Measurements from ENCODE around the gene USP3. TPM values are rescaled to one million over a fixed set of nuclear protein-coding genes. Genes with fewer than 3 reads are reported as not detected.

USP3 gene
- total and polyA plus RNA-seq, 2 of the 13 experiments (the other 11 are each of a cell fraction or from before 2014, with no cell fraction given): 14.3 to 61.2 TPM

DNA sequence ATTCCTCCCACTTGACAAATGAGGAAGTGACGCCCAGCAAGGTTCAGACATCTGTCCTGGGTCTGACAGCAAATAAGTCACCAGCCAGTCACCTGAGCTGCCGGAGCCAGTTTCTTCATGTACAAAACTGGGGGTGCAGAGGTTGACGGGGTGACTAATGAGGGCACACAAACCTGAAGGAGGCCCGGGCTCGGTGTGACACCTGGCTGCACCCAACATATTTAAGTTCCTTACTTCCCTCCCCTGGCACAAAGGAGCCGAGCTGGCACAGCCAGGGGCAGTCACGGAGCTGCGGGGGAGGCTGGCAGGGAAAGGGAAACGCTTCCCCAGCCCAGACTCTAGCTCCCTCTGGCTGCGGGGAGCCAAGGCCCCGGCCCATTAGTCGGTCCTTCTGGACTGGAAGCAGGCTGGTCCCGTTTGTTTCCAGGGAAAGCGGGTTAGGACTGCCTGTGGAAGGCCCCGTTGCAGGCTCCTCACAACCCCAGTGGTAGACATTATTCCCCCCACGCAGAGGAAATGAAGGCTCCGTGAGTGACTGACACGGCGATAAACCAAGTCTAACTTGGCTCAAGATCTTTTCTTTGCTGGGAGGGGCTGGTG, 95.1 kb downstream of the USP3 start (continued):
- TF ChIP-seq SP5 (CRISPR knock-in tag; IDR thresholded peaks at IDR 0.05; ENCODE audit: borderline replicate concordance, low read depth): no peak
- TF ChIP-seq, protein P1, sequence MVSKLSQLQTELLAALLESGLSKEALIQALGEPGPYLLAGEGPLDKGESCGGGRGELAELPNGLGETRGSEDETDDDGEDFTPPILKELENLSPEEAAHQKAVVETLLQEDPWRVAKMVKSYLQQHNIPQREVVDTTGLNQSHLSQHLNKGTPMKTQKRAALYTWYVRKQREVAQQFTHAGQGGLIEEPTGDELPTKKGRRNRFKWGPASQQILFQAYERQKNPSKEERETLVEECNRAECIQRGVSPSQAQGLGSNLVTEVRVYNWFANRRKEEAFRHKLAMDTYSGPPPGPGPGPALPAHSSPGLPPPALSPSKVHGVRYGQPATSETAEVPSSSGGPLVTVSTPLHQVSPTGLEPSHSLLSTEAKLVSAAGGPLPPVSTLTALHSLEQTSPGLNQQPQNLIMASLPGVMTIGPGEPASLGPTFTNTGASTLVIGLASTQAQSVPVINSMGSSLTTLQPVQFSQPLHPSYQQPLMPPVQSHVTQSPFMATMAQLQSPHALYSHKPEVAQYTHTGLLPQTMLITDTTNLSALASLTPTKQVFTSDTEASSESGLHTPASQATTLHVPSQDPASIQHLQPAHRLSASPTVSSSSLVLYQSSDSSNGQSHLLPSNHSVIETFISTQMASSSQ (IDR thresholded peaks at IDR 0.05; ENCODE audit: low read depth): no peak
- TF ChIP-seq, protein P1 (CRISPR knock-in tag; IDR thresholded peaks at IDR 0.05; ENCODE audit: borderline replicate concordance): 0 out of 2 replicates have a peak, but pooled peaks have one; percentile 46
- TF ChIP-seq PHF5A (CRISPR knock-in tag; IDR thresholded peaks at IDR 0.05; ENCODE audit: low read depth, unreplicated experiment): no peak
- TF ChIP-seq, protein P2, sequence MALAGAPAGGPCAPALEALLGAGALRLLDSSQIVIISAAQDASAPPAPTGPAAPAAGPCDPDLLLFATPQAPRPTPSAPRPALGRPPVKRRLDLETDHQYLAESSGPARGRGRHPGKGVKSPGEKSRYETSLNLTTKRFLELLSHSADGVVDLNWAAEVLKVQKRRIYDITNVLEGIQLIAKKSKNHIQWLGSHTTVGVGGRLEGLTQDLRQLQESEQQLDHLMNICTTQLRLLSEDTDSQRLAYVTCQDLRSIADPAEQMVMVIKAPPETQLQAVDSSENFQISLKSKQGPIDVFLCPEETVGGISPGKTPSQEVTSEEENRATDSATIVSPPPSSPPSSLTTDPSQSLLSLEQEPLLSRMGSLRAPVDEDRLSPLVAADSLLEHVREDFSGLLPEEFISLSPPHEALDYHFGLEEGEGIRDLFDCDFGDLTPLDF (CRISPR knock-in tag; IDR thresholded peaks at IDR 0.05): no peak
- no peak for TF ChIP-seq ZNF792 (CRISPR knock-in tag; IDR thresholded peaks at IDR 0.05)
- no peak for TF ChIP-seq YEATS4 (CRISPR knock-in tag; IDR thresholded peaks at IDR 0.05; ENCODE audit: borderline replicate concordance)
- no peak for TF ChIP-seq SMAD9 (CRISPR knock-in tag; IDR thresholded peaks at IDR 0.05)
- TF ChIP-seq, protein P3, sequence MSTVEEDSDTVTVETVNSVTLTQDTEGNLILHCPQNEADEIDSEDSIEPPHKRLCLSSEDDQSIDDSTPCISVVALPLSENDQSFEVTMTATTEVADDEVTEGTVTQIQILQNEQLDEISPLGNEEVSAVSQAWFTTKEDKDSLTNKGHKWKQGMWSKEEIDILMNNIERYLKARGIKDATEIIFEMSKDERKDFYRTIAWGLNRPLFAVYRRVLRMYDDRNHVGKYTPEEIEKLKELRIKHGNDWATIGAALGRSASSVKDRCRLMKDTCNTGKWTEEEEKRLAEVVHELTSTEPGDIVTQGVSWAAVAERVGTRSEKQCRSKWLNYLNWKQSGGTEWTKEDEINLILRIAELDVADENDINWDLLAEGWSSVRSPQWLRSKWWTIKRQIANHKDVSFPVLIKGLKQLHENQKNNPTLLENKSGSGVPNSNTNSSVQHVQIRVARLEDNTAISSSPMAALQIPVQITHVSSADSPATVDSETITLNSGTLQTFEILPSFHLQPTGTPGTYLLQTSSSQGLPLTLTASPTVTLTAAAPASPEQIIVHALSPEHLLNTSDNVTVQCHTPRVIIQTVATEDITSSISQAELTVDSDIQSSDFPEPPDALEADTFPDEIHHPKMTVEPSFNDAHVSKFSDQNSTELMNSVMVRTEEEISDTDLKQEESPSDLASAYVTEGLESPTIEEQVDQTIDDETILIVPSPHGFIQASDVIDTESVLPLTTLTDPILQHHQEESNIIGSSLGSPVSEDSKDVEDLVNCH (CRISPR knock-in tag; IDR thresholded peaks at IDR 0.05): no peak
- 0 out of 2 replicates have a peak, but pooled peaks have one; percentile 23 for TF ChIP-seq SNAI1 (CRISPR knock-in tag; IDR thresholded peaks at IDR 0.05; ENCODE audit: borderline replicate concordance)
- TF ChIP-seq SMARCE1 (IDR thresholded peaks at IDR 0.05; ENCODE audit: borderline replicate concordance): no peak
- TF ChIP-seq, protein P4, sequence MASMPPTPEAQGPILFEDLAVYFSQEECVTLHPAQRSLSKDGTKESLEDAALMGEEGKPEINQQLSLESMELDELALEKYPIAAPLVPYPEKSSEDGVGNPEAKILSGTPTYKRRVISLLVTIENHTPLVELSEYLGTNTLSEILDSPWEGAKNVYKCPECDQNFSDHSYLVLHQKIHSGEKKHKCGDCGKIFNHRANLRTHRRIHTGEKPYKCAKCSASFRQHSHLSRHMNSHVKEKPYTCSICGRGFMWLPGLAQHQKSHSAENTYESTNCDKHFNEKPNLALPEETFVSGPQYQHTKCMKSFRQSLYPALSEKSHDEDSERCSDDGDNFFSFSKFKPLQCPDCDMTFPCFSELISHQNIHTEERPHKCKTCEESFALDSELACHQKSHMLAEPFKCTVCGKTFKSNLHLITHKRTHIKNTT (CRISPR knock-in tag; IDR thresholded peaks at IDR 0.05): no peak
- TF ChIP-seq, protein P5, sequence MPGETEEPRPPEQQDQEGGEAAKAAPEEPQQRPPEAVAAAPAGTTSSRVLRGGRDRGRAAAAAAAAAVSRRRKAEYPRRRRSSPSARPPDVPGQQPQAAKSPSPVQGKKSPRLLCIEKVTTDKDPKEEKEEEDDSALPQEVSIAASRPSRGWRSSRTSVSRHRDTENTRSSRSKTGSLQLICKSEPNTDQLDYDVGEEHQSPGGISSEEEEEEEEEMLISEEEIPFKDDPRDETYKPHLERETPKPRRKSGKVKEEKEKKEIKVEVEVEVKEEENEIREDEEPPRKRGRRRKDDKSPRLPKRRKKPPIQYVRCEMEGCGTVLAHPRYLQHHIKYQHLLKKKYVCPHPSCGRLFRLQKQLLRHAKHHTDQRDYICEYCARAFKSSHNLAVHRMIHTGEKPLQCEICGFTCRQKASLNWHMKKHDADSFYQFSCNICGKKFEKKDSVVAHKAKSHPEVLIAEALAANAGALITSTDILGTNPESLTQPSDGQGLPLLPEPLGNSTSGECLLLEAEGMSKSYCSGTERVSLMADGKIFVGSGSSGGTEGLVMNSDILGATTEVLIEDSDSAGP (CRISPR knock-in tag; IDR thresholded peaks at IDR 0.05; ENCODE audit: borderline replicate concordance): no peak
- TF ChIP-seq, protein P6, sequence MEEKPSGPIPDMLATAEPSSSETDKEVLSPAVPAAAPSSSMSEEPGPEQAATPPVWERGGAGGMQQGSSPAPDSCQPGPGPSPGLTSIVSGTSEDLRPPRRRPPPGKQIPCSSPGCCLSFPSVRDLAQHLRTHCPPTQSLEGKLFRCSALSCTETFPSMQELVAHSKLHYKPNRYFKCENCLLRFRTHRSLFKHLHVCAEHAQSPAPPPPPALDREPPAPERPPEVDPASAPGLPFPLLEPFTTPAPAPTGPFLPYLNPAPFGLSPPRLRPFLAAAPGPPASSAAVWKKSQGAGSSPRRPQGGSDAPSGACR (CRISPR knock-in tag; IDR thresholded peaks at IDR 0.05): no peak
- TF ChIP-seq NR2C2 (CRISPR knock-in tag; IDR thresholded peaks at IDR 0.05; ENCODE audit: borderline replicate concordance): 0 out of 2 replicates have a peak, but pooled peaks have one; percentile 14
- TF ChIP-seq, protein P7, sequence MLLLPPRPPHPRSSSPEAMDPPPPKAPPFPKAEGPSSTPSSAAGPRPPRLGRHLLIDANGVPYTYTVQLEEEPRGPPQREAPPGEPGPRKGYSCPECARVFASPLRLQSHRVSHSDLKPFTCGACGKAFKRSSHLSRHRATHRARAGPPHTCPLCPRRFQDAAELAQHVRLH (CRISPR knock-in tag; IDR thresholded peaks at IDR 0.05; ENCODE audit: borderline replicate concordance, low read depth): no peak
- TF ChIP-seq SRSF1 (optimal IDR thresholded peaks at IDR 0.05; ENCODE audit: low read depth, low read length): peak; percentile 32
- TF ChIP-seq ZSCAN9 (CRISPR knock-in tag; IDR thresholded peaks at IDR 0.05; ENCODE audit: borderline replicate concordance): no peak

Measured in HepG2 (cell line).